Spleen (tissue), 11 donors: ENCODE results near the gene DPP9. TPM values are rescaled to one million over a fixed set of nuclear protein-coding genes. Genes with fewer than 3 reads are reported as not detected.

Experiments used
- DNase-seq: peaks from one replicate; pipeline ENCODE4 v3.0.0-alpha.2; 2020
- H3K27ac ChIP-seq, 8 donors: fragments of 200-600 bp; sonication (generic) in 7 of 8; 1 replicate in 4 of 8; 2 replicates in 4 of 8; pipeline versions ENCODE4 v1.5.0 to v1.8.0; 2016 to 2021; ENCODE audit warnings: inconsistent platforms in 4 of 8, mild to moderate bottlenecking in 4 of 8, moderate library complexity in 1 of 8
- H3K27me3 ChIP-seq, 7 donors: fragments of 200-600 bp; sonication (generic) in 6 of 7; replicated peaks in 1 of 7; 1 replicate in 4 of 7; 2 replicates in 3 of 7; pipeline versions ENCODE4 v1.5.0 to v1.8.0; 2016 to 2021; ENCODE audit warnings: inconsistent platforms in 3 of 7, mild to moderate bottlenecking in 1 of 7
- H3K36me3 ChIP-seq, 6 donors: fragments of 200-600 bp; sonication (generic) in 5 of 6; 1 replicate in 4 of 6; 2 replicates in 2 of 6; pipeline versions ENCODE4 v1.5.0 to v1.8.0; 2016 to 2021; ENCODE audit warnings: inconsistent platforms in 2 of 6
- H3K4me1 ChIP-seq, 6 donors: fragments of 200-600 bp; sonication (generic) in 5 of 6; 1 replicate in 3 of 6; 2 replicates in 3 of 6; pipeline versions ENCODE4 v1.5.0 to v1.8.0; 2016 to 2021; ENCODE audit warnings: inconsistent platforms in 3 of 6
- H3K4me3 ChIP-seq, 8 donors: fragments of 200-600 bp; sonication (generic) in 7 of 8; 1 replicate in 4 of 8; 2 replicates in 4 of 8; pipeline versions ENCODE4 v1.5.0 to v1.8.0; 2016 to 2021; ENCODE audit warnings: inconsistent platforms in 4 of 8, mild to moderate bottlenecking in 4 of 8, moderate library complexity in 2 of 8
- H3K9me3 ChIP-seq, 8 donors: fragments of 200-600 bp; sonication (generic) in 7 of 8; 1 replicate in 4 of 8; 2 replicates in 4 of 8; pipeline versions ENCODE4 v1.5.0 to v1.8.0; 2016 to 2021; ENCODE audit warnings: inconsistent platforms in 4 of 8
- POLR2A ChIP-seq, 3 donors: fragments of 450-650 bp; IDR thresholded peaks; one replicate each; pipeline ENCODE4 v1.5.1; 2017; ENCODE audit warnings: antibody characterized with exemption in 3 of 3, mild to moderate bottlenecking in 1 of 3
- POLR2AphosphoS5 ChIP-seq, 3 donors: sonication (generic); formaldehyde crosslinking; IDR thresholded peaks; one replicate each; pipeline ENCODE4 v1.5.1; 2017; ENCODE audit warnings: antibody characterized with exemption in 3 of 3
- WGBS, 5 donors: extraction: QIAGEN DNeasy Blood & Tissue Kit in 3 of 5; methylation state at CpG; one replicate each; pipeline versions ENCODE4 v1.1.5 to v1.1.7; 2013 to 2018; 5-methylcytosine and 5-hydroxymethylcytosine counted together
- intact Hi-C: fragments of 100-400 bp; cut with DNase I; formaldehyde crosslinking; loops from one replicate; pipeline ENCODE4 v1.15.0; 2023; ENCODE audit warnings: low total_unique reads
- polyA plus RNA-seq, 3 donors: library from polyadenylated mRNA; stranded (reverse); fragments of 200-250 nt; gene quantifications; one replicate each; pipeline ENCODE4 v1.2.1, GENCODE V29; 2013
- total RNA-seq, 7 donors: library from RNA; depleted of rRNA in 3 of 7; stranded (reverse); fragments of >200 nt in 3 of 7; fragmentation: NEBNext Ultra II Directional in 4 of 7; extraction: Animal tissue kit (Norgen Biotek cat#: 25700) in 4 of 7; gene quantifications; one replicate each; pipeline versions ENCODE4 v1.1.0 to v1.2.1, GENCODE V29; 2016 to 2021
- TF ChIP-seq, protein P1 (sequence below), 11 experiments: fragments of 200-600 bp in 7 of 11; fragments of 450-650 bp in 4 of 11; sonication (generic) in 4 of 11; IDR thresholded peaks in 8 of 11; conservative IDR thresholded peaks in 3 of 11; 1 replicate in 7 of 11; 2 replicates in 4 of 11; pipeline versions ENCODE4 v1.4.0 to v1.8.0; 2016 to 2021; ENCODE audit warnings: antibody characterized with exemption in 11 of 11, inconsistent platforms in 4 of 11, mild to moderate bottlenecking in 1 of 11
- donor health status: healthy with polysubstance abuse.
- donor health status: DM: no; HTN: no; CAD: no; lungs with moderate emphysema.
- donor health status: DM: no; HTN: no; CAD: no.
- donor health status: Bipolar disorder and iron deficiency.
- donor health status: healthy.
- donor health status: DM: no; HTN: no; CAD: no.
- donor health status: DM: yes; HTN: yes; CAD: no.

Gene DPP9
- total and polyA plus RNA-seq, 10 donors = 22.8 to 89.9 (median 64.9) TPM

DNA sequence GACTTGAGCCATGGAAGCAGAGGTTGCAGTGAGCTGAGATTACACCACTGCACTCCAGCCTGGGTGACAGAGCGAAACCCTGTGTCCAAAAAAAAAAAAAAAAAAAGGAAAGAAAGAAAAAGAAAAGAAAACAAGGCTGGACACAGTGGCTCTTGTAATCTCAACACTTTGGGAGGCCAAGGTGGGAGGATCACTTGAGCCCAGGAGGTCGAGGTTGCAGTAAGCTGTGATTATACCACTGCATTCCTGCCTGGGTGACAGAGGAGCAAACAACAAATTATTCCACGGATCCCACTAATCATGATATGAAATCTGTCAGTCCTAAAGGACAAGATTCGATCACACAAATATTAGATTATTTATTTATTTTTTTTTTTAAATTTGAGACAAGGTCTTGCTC, 50.4 kb downstream of the DPP9 start:
- 68 to 86% (median 79%) methylated on average over 4 of the region's 4 CpGs for WGBS, 5 donors
- DNase-seq = no peak

DNA sequence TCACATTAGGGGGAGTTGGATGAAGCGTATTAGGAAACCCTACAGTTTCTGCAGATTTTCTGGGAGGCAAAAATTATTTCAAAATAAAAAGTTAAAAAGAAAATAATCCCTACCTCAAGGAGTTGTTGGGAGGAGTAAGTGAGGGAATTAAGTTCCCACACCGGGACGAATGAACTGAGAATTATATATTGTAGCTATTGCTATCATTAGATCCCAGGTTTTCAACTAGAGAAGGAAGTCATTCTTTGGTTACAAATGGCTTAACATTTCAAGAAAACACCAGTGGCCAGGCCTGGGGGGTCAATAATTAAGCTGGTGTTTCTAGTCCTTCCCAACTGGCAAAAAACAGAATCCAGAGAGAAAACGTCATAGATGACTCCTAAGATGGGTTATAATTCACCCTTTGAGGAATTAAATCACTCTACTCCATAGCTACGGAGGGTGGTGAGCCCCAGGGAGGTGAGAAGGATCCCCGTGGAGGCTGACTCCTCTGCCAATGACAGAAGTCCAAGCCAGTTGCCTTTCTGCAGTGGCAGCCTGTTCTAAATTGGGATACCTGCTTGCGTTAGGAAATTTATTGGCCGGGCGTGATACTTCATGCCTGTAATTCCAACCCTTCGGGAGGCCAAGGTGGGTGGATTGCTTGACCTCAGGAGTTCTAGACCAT, 52.3 kb downstream of the DPP9 start:
- Histone ChIP-seq H3K27me3 (no peaks in the 10 kb centered on the region), H3K27ac (peak overlapping the region in 2 of 8 donors; percentile 86 to 90), H3K36me3 (peaks cover 0 to 52% (median 28%) of the 10 kb centered on the region in 6 donors), H3K9me3 (no peaks in the 10 kb centered on the region), H3K4me3 (no peak overlapping the region), H3K4me1 (peaks cover 14 to 41% (median 26%) of the 10 kb centered on the region in 6 donors)
- DNase-seq = no peak
- 80 to 90% (median 84%) methylated on average over 10 of the region's 10 CpGs for WGBS, 5 donors
- intact Hi-C loops = no loop called here
- TF ChIP-seq POLR2AphosphoS5 (IDR thresholded peaks at IDR 0.05) (no peak), POLR2A (IDR thresholded peaks at IDR 0.05) (no peak)
- TF ChIP-seq, protein P1, sequence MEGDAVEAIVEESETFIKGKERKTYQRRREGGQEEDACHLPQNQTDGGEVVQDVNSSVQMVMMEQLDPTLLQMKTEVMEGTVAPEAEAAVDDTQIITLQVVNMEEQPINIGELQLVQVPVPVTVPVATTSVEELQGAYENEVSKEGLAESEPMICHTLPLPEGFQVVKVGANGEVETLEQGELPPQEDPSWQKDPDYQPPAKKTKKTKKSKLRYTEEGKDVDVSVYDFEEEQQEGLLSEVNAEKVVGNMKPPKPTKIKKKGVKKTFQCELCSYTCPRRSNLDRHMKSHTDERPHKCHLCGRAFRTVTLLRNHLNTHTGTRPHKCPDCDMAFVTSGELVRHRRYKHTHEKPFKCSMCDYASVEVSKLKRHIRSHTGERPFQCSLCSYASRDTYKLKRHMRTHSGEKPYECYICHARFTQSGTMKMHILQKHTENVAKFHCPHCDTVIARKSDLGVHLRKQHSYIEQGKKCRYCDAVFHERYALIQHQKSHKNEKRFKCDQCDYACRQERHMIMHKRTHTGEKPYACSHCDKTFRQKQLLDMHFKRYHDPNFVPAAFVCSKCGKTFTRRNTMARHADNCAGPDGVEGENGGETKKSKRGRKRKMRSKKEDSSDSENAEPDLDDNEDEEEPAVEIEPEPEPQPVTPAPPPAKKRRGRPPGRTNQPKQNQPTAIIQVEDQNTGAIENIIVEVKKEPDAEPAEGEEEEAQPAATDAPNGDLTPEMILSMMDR (IDR thresholded peaks at IDR 0.05 in 8 of 11, conservative IDR thresholded peaks at IDR 0.05 in 3 of 11) = no peak

More for the DNA sequence above, 50.4 kb downstream of the DPP9 start:
- Histone ChIP-seq H3K4me1 (peaks cover 10 to 22% (median 17%) of the 10 kb centered on the region in 6 donors), H3K9me3 (no peaks in the 10 kb centered on the region), H3K4me3 (no peak overlapping the region), H3K27ac (no peak overlapping the region), H3K27me3 (no peaks in the 10 kb centered on the region), H3K36me3 (peaks cover 0 to 52% (median 28%) of the 10 kb centered on the region in 6 donors)
- intact Hi-C loops = no loop called here
- TF ChIP-seq POLR2AphosphoS5 (IDR thresholded peaks at IDR 0.05) (no peak), POLR2A (IDR thresholded peaks at IDR 0.05) (no peak)
- TF ChIP-seq, protein P1 (IDR thresholded peaks at IDR 0.05 in 8 of 11, conservative IDR thresholded peaks at IDR 0.05 in 3 of 11) = no peak

DNA sequence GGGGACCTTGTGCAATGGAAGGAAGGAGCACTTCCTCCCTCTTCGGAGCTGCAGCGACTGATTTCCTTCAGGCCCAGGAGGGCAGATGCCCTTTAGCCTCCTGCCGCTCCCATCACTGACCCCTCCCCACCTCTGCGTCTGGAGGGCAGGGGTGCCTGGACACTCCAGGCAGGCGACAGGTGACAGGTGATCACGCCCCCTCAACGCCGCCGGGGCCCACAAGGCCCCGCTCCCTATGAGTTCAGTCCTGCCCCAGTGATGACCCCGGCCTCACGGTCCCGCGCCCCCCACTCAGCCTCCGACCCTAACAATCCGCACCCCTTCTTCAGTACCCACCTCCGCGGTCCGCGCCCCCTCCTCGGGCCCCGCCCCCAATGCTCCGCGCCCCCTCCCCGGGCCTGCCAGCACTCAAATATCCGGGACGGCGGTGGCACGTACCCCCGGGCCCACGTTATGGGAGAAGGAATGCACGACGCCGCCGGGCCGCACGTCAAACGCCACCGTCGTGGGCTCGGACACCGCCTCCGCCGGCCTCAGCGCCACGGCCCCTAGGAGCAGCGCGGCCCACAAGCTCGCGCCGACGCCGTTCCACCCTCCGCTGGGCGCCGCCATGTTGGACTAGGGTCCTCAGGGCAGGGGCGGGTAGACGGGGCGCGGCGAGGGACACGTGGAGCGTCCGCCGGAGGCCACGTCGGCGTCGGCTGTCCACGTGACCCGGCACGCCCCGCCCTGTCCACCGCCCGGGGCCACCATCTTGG, 53.7 kb downstream of the DPP9 start, which contains the start of gene MYDGF:
Gene MYDGF, minus strand, starts transcription at position 620 of the 758 bp plus-strand sequence. Its CDS starts 8 bp downstream, at position 612.
- peak within 1 kb of the TSS; percentile 63 to 100 (median 90) for H3K4me3 ChIP-seq
- H3K27ac ChIP-seq = peak within 1 kb of the TSS; percentile 30 to 90 (median 80)
- WGBS, 5 donors = 0 to 2% (median 1%) methylated on average over 17 to 75 of the region's 75 CpGs
- DNase-seq = peak; percentile 98
- H3K27me3 ChIP-seq = no peaks in the 10 kb centered on the region
- intact Hi-C loops = no loop called here
- TF ChIP-seq POLR2A (IDR thresholded peaks at IDR 0.05) (no peak), POLR2AphosphoS5 (IDR thresholded peaks at IDR 0.05) (peak; percentile 88 to 92 (median 91))
- H3K4me1 ChIP-seq = peaks cover 14 to 51% (median 28%) of the 10 kb centered on the region in 6 donors
- H3K9me3 ChIP-seq = no peaks in the 10 kb centered on the region
- H3K36me3 ChIP-seq = peaks cover 0 to 52% (median 30%) of the 10 kb centered on the region in 6 donors

DNA sequence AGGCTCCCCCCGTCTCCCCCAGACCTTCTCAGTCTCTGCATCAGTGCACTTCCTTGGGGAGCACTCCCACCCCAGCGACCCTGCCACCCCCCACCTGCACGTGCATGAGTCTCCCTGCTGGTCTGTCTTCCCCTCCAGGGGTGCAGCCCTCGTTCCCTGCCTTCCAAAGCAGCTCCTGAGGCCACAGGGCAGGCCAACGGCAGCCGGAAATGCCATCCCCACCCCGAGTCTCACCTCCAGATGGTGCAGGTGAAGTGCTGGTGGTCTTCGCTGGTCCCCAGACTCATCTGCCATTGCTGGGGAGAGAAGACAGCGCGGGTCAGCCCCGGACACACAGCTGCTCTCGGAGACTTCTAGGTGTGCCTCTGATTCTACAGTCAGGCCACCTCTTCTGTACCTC, 59.0 kb downstream of the DPP9 start:
- Histone ChIP-seq H3K27ac (no peak overlapping the region), H3K27me3 (no peaks in the 10 kb centered on the region), H3K4me3 (no peak overlapping the region), H3K9me3 (no peaks in the 10 kb centered on the region), H3K4me1 (peaks cover 13 to 79% (median 29%) of the 10 kb centered on the region in 6 donors), H3K36me3 (peaks cover 0 to 95% (median 67%) of the 10 kb centered on the region in 6 donors)
- TF ChIP-seq POLR2AphosphoS5 (IDR thresholded peaks at IDR 0.05) (peak in 1 of 3 donors; percentile 16), POLR2A (IDR thresholded peaks at IDR 0.05) (no peak)
- intact Hi-C loops = no loop called here
- 81 to 92% (median 91%) methylated on average over 11 to 12 of the region's 12 CpGs for WGBS, 5 donors
- DNase-seq = no peak
